Tibial artery (tissue), 4 donors: ENCODE measurements around the gene SNCB.

Experiments
- DNase-seq, 2 donors: peaks; one replicate each; pipeline ENCODE4 v3.0.0-alpha.2; 2019
- H3K27ac ChIP-seq, 2 donors: fragments of 200-600 bp; sonication (generic) in 1 of 2; 1 replicate in 1 of 2; 2 replicates in 1 of 2; pipeline ENCODE4 v1.5.1; 2018 to 2019; ENCODE audit warnings: mild to moderate bottlenecking in 1 of 2
- H3K27me3 ChIP-seq, 2 donors: fragments of 200-600 bp; sonication (generic) in 1 of 2; one replicate each; pipeline versions ENCODE4 v1.5.1 to v1.6.0; 2016 to 2019
- H3K36me3 ChIP-seq, 3 donors: fragments of 200-600 bp; sonication (generic) in 2 of 3; one replicate each; pipeline ENCODE4 v1.5.1; 2016 to 2019; ENCODE audit warnings: mild to moderate bottlenecking in 2 of 3
- H3K4me1 ChIP-seq, 4 donors: fragments of 200-600 bp; sonication (generic) in 2 of 4; 1 replicate in 3 of 4; 2 replicates in 1 of 4; pipeline ENCODE4 v1.5.1; 2016 to 2019
- H3K4me3 ChIP-seq, 2 donors: fragments of 200-600 bp; sonication (generic) in 1 of 2; 1 replicate in 1 of 2; 2 replicates in 1 of 2; pipeline ENCODE4 v1.5.1; 2018 to 2019; ENCODE audit warnings: mild to moderate bottlenecking in 2 of 2
- H3K9me3 ChIP-seq, 3 donors: fragments of 200-600 bp; sonication (generic) in 1 of 3; one replicate each; pipeline ENCODE4 v1.5.1; 2016 to 2019
- intact Hi-C: fragments of 100-400 bp; cut with DNase I; formaldehyde crosslinking; loops from one replicate; pipeline ENCODE4 v1.15.0; 2023; ENCODE audit warnings: low total_unique reads
- TF ChIP-seq, protein P1 (sequence below), 2 experiments: fragments of 200-600 bp in 1 of 2; fragments of 450-650 bp in 1 of 2; IDR thresholded peaks; one replicate each; pipeline ENCODE4 v1.5.1; 2017 to 2019; ENCODE audit warnings: antibody characterized with exemption in 2 of 2, mild to moderate bottlenecking in 1 of 2, moderate library complexity in 1 of 2

Gene SNCB

DNA sequence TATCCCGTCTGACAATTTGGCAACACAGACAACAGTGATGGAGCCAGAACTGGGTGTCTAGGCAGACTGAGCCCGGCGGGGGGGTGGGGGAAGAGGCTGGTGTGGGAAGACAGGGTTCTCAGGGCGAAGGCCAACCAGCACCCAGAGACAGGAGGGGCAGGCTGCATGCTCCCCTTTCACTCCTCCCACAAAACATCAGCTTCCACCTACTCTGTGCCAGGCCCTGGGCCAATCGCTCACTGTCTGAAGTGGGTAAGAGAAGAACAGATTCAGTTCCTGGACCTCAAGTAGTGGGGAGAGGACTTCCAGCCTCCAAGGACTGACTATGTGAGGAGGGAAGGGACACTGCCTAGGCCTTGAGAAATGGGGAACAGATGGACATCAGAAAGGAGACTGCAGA is 2.8 kb downstream of the SNCB start:
- H3K9me3 ChIP-seq: no peaks in the 10 kb centered on the region
- peaks cover 0 to 18% (median 16%) of the 10 kb centered on the region in 4 donors for H3K4me1 ChIP-seq
- no peak overlapping the region for H3K27ac ChIP-seq
- H3K4me3 ChIP-seq: no peak overlapping the region
- intact Hi-C loops: no loop called here
- no peaks in the 10 kb centered on the region for H3K36me3 ChIP-seq
- peaks cover 0 to 95% of the 10 kb centered on the region in 2 donors for H3K27me3 ChIP-seq
- TF ChIP-seq, protein P1, sequence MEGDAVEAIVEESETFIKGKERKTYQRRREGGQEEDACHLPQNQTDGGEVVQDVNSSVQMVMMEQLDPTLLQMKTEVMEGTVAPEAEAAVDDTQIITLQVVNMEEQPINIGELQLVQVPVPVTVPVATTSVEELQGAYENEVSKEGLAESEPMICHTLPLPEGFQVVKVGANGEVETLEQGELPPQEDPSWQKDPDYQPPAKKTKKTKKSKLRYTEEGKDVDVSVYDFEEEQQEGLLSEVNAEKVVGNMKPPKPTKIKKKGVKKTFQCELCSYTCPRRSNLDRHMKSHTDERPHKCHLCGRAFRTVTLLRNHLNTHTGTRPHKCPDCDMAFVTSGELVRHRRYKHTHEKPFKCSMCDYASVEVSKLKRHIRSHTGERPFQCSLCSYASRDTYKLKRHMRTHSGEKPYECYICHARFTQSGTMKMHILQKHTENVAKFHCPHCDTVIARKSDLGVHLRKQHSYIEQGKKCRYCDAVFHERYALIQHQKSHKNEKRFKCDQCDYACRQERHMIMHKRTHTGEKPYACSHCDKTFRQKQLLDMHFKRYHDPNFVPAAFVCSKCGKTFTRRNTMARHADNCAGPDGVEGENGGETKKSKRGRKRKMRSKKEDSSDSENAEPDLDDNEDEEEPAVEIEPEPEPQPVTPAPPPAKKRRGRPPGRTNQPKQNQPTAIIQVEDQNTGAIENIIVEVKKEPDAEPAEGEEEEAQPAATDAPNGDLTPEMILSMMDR (IDR thresholded peaks at IDR 0.05): no peak
- DNase-seq: no peak

DNA sequence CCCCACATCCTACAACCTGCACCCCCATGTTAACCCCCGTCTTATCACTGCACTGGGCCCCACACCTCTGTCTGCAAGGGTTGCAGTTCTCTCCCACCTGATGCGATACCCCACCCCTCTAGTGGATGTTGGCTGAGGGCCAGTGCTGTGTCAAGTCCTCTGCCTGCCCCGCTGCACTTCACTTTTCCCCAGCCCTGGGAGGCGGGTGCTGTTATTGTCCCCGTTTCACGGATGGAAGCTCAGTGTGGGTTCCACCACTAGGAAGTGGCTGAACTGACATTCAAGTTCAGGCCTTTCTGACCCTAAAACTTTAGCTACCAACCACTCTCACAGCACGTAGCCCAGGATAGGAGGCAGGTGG is 3.5 kb downstream of the SNCB start:
- H3K27ac ChIP-seq: no peak overlapping the region
- intact Hi-C loops: no loop called here
- peaks cover 0 to 18% (median 16%) of the 10 kb centered on the region in 4 donors for H3K4me1 ChIP-seq
- peaks cover 0 to 91% of the 10 kb centered on the region in 2 donors for H3K27me3 ChIP-seq
- DNase-seq: no peak
- H3K9me3 ChIP-seq: no peaks in the 10 kb centered on the region
- no peak overlapping the region for H3K4me3 ChIP-seq
- no peaks in the 10 kb centered on the region for H3K36me3 ChIP-seq
- TF ChIP-seq, protein P1 (IDR thresholded peaks at IDR 0.05): no peak

DNA sequence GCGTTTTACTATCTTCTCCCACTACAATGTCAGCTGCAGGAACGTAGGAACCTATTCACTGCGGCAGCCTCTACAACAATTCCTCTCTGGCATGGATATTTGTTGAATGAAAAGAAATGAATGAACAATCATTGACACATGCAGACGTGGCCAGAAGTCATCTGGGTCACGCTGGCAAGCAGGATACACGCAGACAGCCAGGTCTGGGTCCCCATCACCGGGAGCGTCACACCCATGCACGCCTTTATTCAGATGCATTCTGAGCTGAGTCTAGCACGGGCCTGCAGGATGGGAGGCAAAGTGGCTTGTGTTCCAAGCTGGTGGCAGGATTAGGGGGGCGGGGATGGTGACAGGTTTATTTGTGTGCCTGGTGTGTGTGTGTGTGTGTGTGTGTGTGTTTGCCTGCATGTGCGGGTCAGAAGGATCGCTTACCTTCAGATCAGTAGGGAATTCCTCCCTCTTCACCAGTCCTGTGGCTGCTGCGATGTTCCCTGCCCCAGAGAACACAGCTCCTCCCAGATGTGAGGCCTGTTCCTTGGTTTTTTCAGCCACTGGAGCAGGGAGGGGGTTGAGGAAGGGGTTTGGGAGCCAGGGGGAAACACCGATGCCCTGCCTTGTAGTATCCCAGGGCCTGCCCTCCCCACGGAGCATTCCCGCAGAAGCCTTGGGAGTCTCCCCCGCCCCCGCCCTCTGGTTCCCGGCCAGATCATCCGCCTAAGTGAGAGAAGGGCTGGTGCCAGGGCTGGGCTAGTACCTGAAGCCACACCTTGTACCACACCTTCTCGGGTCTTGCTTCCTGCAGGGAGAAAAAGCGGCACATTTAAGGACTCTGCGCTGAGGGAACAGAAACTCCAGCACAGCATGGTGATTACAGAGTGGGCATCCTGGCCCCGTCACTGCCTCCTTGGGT is 4.1 kb downstream of the SNCB start:
- TF ChIP-seq, protein P1 (IDR thresholded peaks at IDR 0.05): no peak
- intact Hi-C loops: no loop called here
- H3K9me3 ChIP-seq: no peaks in the 10 kb centered on the region
- peaks cover 0 to 91% of the 10 kb centered on the region in 2 donors for H3K27me3 ChIP-seq
- H3K36me3 ChIP-seq: no peaks in the 10 kb centered on the region
- H3K27ac ChIP-seq: no peak overlapping the region
- peaks cover 0 to 18% (median 16%) of the 10 kb centered on the region in 4 donors for H3K4me1 ChIP-seq
- no peak for DNase-seq
- H3K4me3 ChIP-seq: no peak overlapping the region

DNA sequence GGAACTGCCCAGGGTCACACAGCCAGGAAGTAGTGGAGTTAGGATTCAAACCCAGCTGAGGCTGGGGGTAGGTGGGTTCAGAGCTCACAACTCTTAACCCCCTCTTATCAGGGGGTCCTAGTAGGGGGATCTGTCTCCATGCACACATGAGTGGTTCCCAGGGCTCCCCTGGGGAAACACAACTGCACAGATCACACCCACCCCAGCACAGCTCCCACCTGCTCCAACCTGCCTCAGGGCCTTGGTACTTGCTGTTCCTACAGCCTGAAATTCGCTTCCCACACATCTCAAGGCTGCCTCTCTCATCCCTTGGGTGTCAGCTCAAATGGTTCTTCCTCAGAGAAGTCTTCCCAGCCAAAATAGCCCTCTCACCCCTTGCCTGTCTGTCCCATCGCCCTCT is 4.8 kb downstream of the SNCB start:
- TF ChIP-seq, protein P1 (IDR thresholded peaks at IDR 0.05): no peak
- Histone ChIP-seq H3K27me3 (peaks cover 0 to 91% of the 10 kb centered on the region in 2 donors), H3K36me3 (no peaks in the 10 kb centered on the region), H3K27ac (no peak overlapping the region), H3K9me3 (no peaks in the 10 kb centered on the region), H3K4me1 (peaks cover 0 to 15% (median 15%) of the 10 kb centered on the region in 4 donors), H3K4me3 (no peak overlapping the region)
- intact Hi-C loops: no loop called here
- DNase-seq: no peak

DNA sequence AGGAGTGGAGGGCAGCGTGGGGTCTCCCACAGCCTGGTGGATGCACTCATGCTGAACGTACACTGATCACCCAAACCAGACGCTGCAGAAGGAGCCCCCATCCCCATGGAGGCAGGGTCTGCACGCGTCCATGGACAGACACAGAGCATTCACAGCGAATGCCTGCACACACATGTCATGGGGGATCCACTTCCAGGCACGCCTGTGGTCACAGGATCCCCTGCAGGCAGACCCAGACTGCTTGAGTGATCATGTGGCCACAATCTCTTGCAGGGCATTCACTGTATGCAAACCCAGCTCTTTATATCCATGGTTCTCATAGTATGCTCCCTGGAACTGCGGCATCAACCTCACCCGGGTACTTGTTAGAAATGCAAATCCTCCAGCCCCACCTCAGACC is 5.4 kb downstream of the SNCB start:
- DNase-seq: no peak
- Histone ChIP-seq H3K36me3 (no peaks in the 10 kb centered on the region), H3K4me1 (peaks cover 0 to 15% (median 15%) of the 10 kb centered on the region in 4 donors), H3K4me3 (no peak overlapping the region), H3K27me3 (peaks cover 3 to 91% of the 10 kb centered on the region in 2 donors), H3K9me3 (no peaks in the 10 kb centered on the region), H3K27ac (no peak overlapping the region)
- intact Hi-C loops: no loop called here
- TF ChIP-seq, protein P1 (IDR thresholded peaks at IDR 0.05): no peak
